Parietal lobe (tissue), 2 donors: Measurements from ENCODE around the gene GLYR1. TPM values are rescaled to one million over a fixed set of nuclear protein-coding genes. Genes with fewer than 3 reads are reported as not detected.

ENCODE experiments used
- small RNA-seq: library from RNA; depleted of rRNA; stranded (forward); fragments of <200 nt; gene quantifications from one replicate; pipeline ENCODE3, GENCODE V24; 2014; ENCODE audit warnings: low replicate concordance
- total RNA-seq: library from RNA; depleted of rRNA; stranded (reverse); fragments of >200 nt; gene quantifications from one replicate; pipeline ENCODE4 v1.2.3, GENCODE V29; 2014

GLYR1 gene
- total RNA-seq: 89.2 TPM

DNA sequence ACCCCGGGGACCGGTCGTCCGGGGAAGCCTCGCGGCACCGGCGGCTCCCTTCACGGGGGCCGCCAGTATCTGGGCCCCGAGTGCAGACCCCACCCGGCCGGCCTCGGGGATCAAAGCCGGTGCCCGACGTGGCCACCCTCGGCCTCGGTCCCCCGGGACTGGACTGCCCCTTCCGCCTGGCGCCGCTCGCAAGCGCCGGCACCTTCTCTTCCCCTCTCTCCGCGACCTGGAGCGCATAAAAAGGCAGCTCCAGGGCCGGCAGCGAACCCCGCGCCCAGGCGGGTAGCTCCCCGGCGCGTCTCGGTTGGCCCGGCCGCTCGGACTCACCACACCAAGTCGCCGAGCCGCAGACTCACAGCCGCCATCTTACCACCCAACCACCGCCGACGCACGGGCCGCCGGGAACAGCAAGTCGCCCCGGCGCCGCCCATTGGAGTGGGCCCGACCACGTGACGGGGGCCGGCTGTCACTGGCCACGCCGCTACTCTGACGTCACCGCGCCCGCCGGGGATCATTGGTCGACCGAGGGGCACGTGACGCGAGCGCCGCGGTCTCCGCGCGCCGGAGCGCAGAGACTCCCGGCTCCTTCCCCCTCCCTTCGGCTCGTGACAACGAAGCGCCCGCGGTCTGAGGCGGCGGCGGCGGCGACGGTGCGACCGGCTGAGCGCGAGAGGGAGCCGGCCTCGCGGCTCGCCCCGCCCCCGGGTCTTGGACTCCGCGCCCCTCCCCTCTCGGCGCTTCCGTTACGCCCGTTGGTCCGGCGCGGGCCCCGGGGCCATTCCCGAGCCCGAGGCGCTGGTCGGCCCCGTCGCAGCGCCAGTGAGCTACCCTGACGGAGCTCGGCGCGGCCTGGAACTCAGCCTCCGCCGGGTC, at the start of gene GLYR1, which contains the start of gene UBN1:
Gene GLYR1 (minus strand): TSS at position 388 of the 873 bp plus-strand sequence. CDS start 23 bp downstream, at position 365.
Gene UBN1 (plus strand): TSS at position 581 of the 873 bp plus-strand sequence. CDS start 5,437 bp downstream, outside the sequence.

DNA sequence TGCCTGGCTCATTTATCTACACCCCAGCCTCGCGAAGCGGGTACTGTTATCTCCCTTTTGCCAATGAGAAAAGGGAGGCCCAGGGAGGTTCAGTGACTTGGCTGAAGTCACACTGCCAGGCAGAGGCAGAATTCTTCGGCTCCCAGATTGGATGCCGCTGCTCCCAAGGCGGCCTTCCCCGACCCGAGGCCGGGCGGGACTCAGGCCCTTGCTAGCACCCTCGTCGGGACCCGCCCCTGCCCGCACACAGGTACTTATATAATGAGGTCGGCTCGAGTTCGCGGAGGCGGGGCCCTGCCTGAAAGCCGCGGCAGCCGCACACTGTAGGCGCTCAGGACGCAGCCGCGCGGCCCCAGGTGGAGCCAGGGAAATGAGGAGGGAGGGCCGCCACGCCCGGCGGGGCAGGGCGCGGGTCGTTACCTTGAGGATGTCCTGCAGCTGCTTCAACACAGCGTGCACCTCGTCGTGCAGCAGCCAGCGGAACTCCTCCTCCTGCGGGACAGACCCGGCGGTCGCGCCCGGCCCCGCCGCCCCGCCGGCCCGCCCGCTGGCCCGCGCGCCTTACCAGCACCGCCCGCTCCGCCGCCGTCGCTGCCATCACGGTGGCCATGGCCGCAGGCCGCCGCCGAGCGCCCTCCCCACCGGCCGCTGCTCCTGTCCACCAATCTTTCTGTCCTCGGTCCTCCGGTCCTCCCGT, 45.0 kb downstream of the GLYR1 start, which contains the start of gene ROGDI:
Gene ROGDI (minus strand): TSS at position 672 of the 697 bp plus-strand sequence. CDS start 62 bp downstream, at position 610.

DNA sequence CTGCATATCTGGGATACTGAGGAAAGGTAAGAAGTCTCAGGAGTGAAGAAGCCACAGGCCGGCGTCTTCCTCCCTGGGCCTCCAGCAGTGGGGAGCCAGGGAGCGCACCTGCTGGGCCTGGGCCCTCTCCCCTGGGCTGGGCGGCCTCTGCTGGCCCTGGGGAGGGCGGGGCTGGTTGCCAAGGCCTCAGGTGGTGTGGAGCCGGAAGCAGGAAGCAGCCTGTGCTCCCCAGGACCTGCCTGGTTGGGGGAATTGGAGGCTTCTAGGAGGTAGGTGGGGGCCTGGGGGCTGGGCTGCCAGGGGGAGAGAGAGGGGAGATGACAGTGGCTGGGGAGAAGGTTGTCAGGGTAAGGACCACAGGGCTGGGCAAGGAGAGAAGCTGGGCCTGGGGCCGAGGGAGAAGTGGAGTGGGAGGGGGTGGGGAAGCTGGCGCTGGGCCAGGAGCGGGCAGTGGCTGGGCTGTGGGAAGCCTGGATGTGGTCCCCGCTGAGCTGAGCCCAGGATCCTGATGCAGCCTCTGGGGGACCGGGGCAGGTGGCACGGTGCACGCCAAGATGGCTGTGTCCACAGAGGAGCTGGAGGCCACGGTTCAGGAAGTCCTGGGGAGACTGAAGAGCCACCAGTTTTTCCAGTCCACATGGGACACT, 51.8 kb downstream of the GLYR1 start, which contains the start of gene SMIM22:
Gene SMIM22 (plus strand): TSS at position 189 of the 647 bp plus-strand sequence. CDS start 366 bp downstream, at position 555.

DNA sequence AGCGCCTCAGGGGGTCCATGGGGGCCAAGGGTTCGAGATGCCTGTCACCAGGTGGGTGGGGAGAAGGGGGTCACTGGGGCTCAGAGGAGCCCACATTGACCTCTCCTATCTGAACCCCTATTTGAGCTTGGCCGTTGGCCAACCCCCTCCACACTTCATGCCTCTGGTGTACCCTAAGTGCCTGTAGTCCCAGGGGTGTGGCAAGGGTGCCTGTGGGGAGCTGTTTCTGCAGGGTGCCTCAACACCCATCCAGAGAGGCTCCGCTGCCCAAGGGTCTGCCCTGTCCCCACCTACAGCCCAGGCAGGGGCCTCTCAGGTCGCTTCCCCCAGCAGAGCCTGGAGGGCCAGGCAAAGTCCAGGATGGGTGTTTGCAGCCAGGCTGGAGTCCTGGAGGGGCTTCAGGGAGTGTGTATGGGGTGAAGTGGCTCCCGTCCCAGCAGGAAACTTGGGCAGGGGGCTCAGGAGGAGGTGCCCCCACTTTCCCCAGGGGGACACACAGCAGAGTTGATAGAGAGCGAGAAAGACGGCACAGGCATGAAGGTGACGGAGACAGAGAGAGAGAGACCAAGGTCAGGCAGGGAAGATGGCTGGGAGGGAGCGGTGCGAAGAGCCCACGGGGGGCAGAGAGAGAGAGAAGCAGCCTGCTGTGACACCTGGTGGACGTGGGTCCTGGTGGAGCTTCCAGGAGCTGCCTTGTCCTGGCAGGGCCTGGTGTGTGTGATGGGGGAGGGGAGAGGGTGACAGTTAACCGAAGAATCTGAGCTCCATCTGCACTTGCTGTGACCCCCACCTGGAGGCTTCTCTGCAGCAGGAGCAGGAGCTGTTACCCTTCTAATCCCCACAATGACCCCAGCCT, 59.2 kb downstream of the GLYR1 start, which contains the start of gene SEPTIN12:
Gene SEPTIN12 (minus strand): TSS at position 719 of the 856 bp plus-strand sequence. CDS start 700 bp downstream, at position 19.

DNA sequence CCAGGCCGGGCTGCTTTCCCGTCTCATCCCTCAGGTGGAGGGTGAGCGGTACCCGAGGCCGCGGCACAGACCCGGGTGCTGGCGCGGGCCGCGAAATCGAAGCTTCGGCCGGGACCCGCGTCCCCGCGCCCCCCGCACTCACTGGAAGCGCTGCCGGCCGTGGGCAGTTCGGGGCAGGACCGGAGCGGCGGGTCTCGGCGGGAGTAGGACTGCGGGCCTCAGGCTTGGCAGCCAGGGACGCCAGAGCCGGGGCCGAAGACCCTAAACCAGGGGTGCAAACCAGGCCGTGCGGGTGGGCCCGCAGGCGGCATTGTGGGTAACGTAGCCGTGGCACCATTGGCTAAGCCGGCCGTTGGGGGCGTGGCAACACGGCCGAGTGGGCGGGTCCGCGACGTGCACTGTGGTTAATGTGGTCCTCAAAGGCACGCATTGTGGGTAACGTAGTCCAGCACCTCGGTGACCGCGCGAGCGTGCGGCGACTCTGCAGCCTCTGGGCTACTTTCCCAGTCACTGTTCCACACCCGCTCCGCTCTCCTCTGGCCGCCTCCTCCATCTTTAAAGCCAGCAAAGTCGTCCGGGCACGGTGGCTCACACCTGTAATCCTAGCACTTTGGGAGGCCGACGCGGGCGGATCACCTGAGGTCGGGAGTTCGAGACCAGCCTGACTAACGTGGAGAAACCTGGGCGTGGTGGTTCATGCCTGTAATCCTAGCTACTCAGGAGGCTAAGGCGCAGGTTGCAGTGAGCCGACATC, 80.0 kb downstream of the GLYR1 start, which contains the start of gene ZNF500:
Gene ZNF500 (minus strand): TSS at position 288 of the 754 bp plus-strand sequence. CDS start 1,184 bp downstream, outside the sequence.

Small RNAs within 50 kb of the gene (small RNA-seq; reads per million reads assigned to genes)
- gene RF00017: not detected

Other genes with a start within 250 kb of the GLYR1 start
- 8.5 TPM for gene UBALD1, start 232.4 kb downstream of the GLYR1 start, total RNA-seq
- gene MGRN1, start 222.5 kb downstream of the GLYR1 start, total RNA-seq: 65.1 TPM
- gene NUDT16L1, start 153.7 kb downstream of the GLYR1 start, total RNA-seq: 32.6 TPM
- 61.3 TPM for gene ANKS3, start 113.0 kb downstream of the GLYR1 start, total RNA-seq
- 0.31 TPM for gene DNAAF8, start 112.8 kb downstream of the GLYR1 start, total RNA-seq
- 16.9 TPM for gene ZNF500, start 80.1 kb downstream of the GLYR1 start, total RNA-seq
- not detected for gene SEPTIN12, start 58.9 kb downstream of the GLYR1 start, total RNA-seq
- not detected for gene SMIM22, start 51.9 kb downstream of the GLYR1 start, total RNA-seq
- gene ROGDI, start 44.7 kb downstream of the GLYR1 start, total RNA-seq: 41.6 TPM
- gene UBN1, start 193 bp upstream of the GLYR1 start, total RNA-seq: 31.3 TPM
- 0.94 TPM for gene PPL, start 89.9 kb upstream of the GLYR1 start, total RNA-seq
- gene SEC14L5, start 111.0 kb upstream of the GLYR1 start, total RNA-seq: 0.94 TPM
- gene NAGPA, start 186.6 kb upstream of the GLYR1 start, total RNA-seq: 19.7 TPM
- gene C16orf89, start 218.7 kb upstream of the GLYR1 start, total RNA-seq: 1.3 TPM
- gene ALG1, start 224.6 kb upstream of the GLYR1 start, total RNA-seq: 16.6 TPM